HG03565 (cell line): Measurements from ENCODE around the gene CYTH3.
A peak's percentile ranks its signal among the peaks of the same experiment; 100 is the strongest.

Experiments
- ATAC-seq: cut with Tn5 transposase; IDR thresholded peaks from one replicate; pipeline ENCODE4 v1.9.1; 2021; ENCODE audit warnings: mild to moderate bottlenecking, moderate library complexity; ENCODE audit not compliant: unreplicated experiment

Gene CYTH3

GRCh38 chr7:6258440-6259182 is 13.8 kb downstream of the CYTH3 start:
- ATAC-seq = no peak

GRCh38 chr7:6257675-6258074 is 14.7 kb downstream of the CYTH3 start:
- ATAC-seq = no peak

- peak; percentile 66 for ATAC-seq
Measured at GRCh38 chr7:6256677-6257535, 15.5 kb downstream of the CYTH3 start.

- no peak for ATAC-seq
Measured at GRCh38 chr7:6256109-6256483, 16.3 kb downstream of the CYTH3 start.

- no peak for ATAC-seq
Measured at GRCh38 chr7:6254866-6255265, 17.6 kb downstream of the CYTH3 start.

- ATAC-seq = no peak
Measured at GRCh38 chr7:6252748-6253147, 19.7 kb downstream of the CYTH3 start.

- no peak for ATAC-seq
Measured at GRCh38 chr7:6252341-6252746, 20.1 kb downstream of the CYTH3 start.

GRCh38 chr7:6251653-6252052 is 20.8 kb downstream of the CYTH3 start:
- ATAC-seq = no peak

- ATAC-seq = peak; percentile 81
Measured at GRCh38 chr7:6250364-6250833, 22.0 kb downstream of the CYTH3 start.

- ATAC-seq = no peak
Measured at GRCh38 chr7:6249043-6249442, 23.4 kb downstream of the CYTH3 start.

GRCh38 chr7:6248581-6248980 is 23.8 kb downstream of the CYTH3 start:
- no peak for ATAC-seq

- no peak for ATAC-seq
Measured at GRCh38 chr7:6246251-6246917, 26.0 kb downstream of the CYTH3 start.

- no peak for ATAC-seq
Measured at GRCh38 chr7:6244021-6244420, 28.4 kb downstream of the CYTH3 start.

- no peak for ATAC-seq
Measured at GRCh38 chr7:6243168-6243567, 29.3 kb downstream of the CYTH3 start.

- no peak for ATAC-seq
Measured at GRCh38 chr7:6242561-6242960, 29.9 kb downstream of the CYTH3 start.

GRCh38 chr7:6241607-6241973 is 30.8 kb downstream of the CYTH3 start:
- no peak for ATAC-seq

GRCh38 chr7:6238309-6238925 is 34.0 kb downstream of the CYTH3 start:
- no peak for ATAC-seq

- no peak for ATAC-seq
Measured at GRCh38 chr7:6237730-6238129, 34.7 kb downstream of the CYTH3 start.

- no peak for ATAC-seq
Measured at GRCh38 chr7:6237011-6237410, 35.4 kb downstream of the CYTH3 start.

GRCh38 chr7:6235029-6235871 is 37.2 kb downstream of the CYTH3 start:
- ATAC-seq = no peak
